ENCODE data around the gene CACNA1C.

Gene CACNA1C

DNA sequence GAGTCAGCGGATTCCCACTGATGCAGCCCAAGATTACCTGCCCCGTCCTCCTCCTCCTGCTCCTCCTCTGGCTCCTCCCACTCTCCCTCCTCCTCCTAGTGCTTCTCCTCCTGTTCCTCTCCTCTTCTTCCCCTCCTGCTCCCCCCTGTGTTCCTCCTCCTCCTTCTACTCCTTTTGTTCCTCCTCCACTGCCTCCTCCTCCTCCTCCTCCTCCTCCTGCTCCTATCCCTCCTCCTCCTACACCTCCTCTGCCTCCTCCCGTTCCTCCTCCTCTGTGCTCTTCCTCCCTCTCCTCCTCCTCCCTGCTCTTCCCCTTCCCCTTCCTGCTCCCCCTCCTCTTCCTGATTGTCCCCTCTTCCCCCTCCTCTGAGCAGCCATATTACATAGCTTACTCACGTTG is 141.3 kb downstream of the CACNA1C start:
- H3K4me1 ChIP-seq (ENCODE audit: control insufficient read depth in 1 of 2, insufficient read depth in 2 of 2, low read length in 2 of 2) = peaks cover 0 to 5% of the 10 kb centered on the region in 2 donors
- no peak overlapping the region for H3K4me3 ChIP-seq (ENCODE audit: low read depth in 1 of 2, low read length in 2 of 2)
- no peak overlapping the region for H3K27ac ChIP-seq (ENCODE audit: low read length)
- no peaks in the 10 kb centered on the region for H3K36me3 ChIP-seq (ENCODE audit: control insufficient read depth in 1 of 2, insufficient read depth in 2 of 2, low read length in 2 of 2)
- H3K27me3 ChIP-seq (ENCODE audit: low read depth, low read length) = no peaks in the 10 kb centered on the region
- no peaks in the 10 kb centered on the region for H3K9me3 ChIP-seq (ENCODE audit: control insufficient read depth in 1 of 2, low read length in 2 of 2)

DNA sequence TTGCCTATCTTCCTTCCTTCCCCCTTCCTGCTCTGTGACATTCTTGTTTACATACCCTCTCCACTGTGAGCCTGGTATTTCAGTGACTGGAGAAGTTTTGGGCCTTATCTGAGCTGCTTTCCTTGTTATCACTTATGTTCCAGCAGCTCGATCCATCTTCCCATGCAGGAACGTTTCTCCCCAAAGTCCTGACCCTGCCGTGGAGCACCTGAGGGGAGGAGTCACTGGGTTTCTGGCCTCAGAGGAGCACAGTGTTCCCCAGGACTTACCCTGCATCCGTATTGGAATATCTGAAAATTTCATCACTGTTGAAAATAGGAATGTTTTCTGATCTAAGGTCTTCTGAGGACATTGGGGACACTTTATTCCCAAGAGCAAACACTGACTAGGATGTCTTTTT is 141.8 kb downstream of the CACNA1C start:
- H3K4me3 ChIP-seq (ENCODE audit: low read depth in 1 of 2, low read length in 2 of 2) = no peak overlapping the region
- no peaks in the 10 kb centered on the region for H3K27me3 ChIP-seq (ENCODE audit: low read depth, low read length)
- H3K36me3 ChIP-seq (ENCODE audit: control insufficient read depth in 1 of 2, insufficient read depth in 2 of 2, low read length in 2 of 2) = no peaks in the 10 kb centered on the region
- H3K4me1 ChIP-seq (ENCODE audit: control insufficient read depth in 1 of 2, insufficient read depth in 2 of 2, low read length in 2 of 2) = peaks cover 0 to 5% of the 10 kb centered on the region in 2 donors
- H3K27ac ChIP-seq (ENCODE audit: low read length) = no peak overlapping the region
- H3K9me3 ChIP-seq (ENCODE audit: control insufficient read depth in 1 of 2, low read length in 2 of 2) = no peaks in the 10 kb centered on the region

DNA sequence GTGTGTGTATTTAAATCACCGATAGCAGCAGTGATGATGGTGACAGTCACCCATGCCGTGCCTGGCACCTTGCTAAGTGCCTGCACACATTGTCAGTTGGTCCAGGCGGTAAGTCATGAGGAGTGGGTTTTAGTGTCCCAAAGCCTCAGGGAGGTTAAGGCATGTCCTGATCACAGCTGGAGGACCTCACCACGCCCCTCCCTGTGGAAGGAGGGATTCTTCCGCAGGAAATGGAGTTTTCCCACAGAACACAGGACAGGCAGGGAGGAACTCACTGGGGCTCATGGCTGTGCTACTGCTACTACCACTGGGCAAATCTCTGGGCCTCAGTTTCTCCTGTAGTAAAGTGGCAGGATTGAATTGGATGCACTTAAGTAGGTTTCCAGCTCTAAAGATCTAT is 142.3 kb downstream of the CACNA1C start:
- Histone ChIP-seq H3K36me3 (ENCODE audit: control insufficient read depth in 1 of 2, insufficient read depth in 2 of 2, low read length in 2 of 2) (no peaks in the 10 kb centered on the region), H3K4me3 (ENCODE audit: low read depth in 1 of 2, low read length in 2 of 2) (no peak overlapping the region), H3K9me3 (ENCODE audit: control insufficient read depth in 1 of 2, low read length in 2 of 2) (no peaks in the 10 kb centered on the region), H3K27ac (ENCODE audit: low read length) (no peak overlapping the region), H3K4me1 (ENCODE audit: control insufficient read depth in 1 of 2, insufficient read depth in 2 of 2, low read length in 2 of 2) (peaks cover 0 to 5% of the 10 kb centered on the region in 2 donors), H3K27me3 (ENCODE audit: low read depth, low read length) (no peaks in the 10 kb centered on the region)

DNA sequence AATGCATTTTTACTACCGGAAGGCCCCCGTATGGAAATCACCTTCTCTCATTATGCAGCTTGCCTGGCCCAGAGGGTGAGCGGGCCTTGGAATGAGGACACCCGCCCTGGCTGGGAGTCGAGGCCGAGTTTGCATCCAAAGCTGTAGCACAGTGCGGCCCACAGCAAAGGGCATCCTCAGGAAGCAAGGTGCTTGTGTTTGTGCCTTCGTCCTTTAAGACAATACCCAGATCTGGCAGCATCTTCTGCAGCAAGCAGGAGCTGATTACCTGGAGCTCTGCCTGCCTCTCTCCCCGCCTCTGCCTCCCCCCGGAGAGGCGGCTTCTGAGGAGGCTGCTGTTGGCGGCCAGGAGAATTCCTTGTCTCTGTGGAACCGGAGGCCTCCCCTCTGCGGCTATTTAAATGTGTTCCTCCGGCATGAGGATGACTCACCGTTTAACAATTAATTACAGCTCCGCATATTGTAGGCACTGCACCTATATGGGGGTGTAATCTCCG is 145.3 kb downstream of the CACNA1C start:
- Histone ChIP-seq H3K36me3 (ENCODE audit: control insufficient read depth in 1 of 2, insufficient read depth in 2 of 2, low read length in 2 of 2) (no peaks in the 10 kb centered on the region), H3K4me3 (ENCODE audit: low read depth in 1 of 2, low read length in 2 of 2) (no peak overlapping the region), H3K27me3 (ENCODE audit: low read depth, low read length) (no peaks in the 10 kb centered on the region), H3K27ac (ENCODE audit: low read length) (no peak overlapping the region), H3K4me1 (ENCODE audit: control insufficient read depth in 1 of 2, insufficient read depth in 2 of 2, low read length in 2 of 2) (peaks cover 0 to 5% of the 10 kb centered on the region in 2 donors), H3K9me3 (ENCODE audit: control insufficient read depth in 1 of 2, low read length in 2 of 2) (no peaks in the 10 kb centered on the region)

DNA sequence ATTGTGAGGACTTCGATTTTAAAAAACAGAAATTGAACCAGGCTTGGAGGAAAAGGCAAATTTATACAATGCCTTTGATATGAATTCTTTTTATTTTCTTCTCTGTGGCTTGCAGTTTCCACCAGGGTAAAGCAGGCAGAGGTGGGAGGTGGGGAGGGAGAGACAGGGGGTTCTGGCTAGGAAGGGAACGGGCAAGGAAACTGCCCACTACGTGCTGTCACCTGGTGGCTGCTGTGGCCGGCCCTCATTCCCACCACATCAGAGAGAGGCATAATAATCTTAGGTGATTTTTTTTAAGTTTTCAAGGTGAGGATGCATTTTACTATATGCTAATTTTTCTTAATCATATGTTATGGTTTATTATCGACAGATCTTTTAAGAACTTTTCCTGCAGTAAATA is 145.8 kb downstream of the CACNA1C start:
- Histone ChIP-seq H3K36me3 (ENCODE audit: control insufficient read depth in 1 of 2, insufficient read depth in 2 of 2, low read length in 2 of 2) (no peaks in the 10 kb centered on the region), H3K27me3 (ENCODE audit: low read depth, low read length) (no peaks in the 10 kb centered on the region), H3K27ac (ENCODE audit: low read length) (no peak overlapping the region), H3K9me3 (ENCODE audit: control insufficient read depth in 1 of 2, low read length in 2 of 2) (no peaks in the 10 kb centered on the region), H3K4me1 (ENCODE audit: control insufficient read depth in 1 of 2, insufficient read depth in 2 of 2, low read length in 2 of 2) (peaks cover 0 to 5% of the 10 kb centered on the region in 2 donors), H3K4me3 (ENCODE audit: low read depth in 1 of 2, low read length in 2 of 2) (no peak overlapping the region)

DNA sequence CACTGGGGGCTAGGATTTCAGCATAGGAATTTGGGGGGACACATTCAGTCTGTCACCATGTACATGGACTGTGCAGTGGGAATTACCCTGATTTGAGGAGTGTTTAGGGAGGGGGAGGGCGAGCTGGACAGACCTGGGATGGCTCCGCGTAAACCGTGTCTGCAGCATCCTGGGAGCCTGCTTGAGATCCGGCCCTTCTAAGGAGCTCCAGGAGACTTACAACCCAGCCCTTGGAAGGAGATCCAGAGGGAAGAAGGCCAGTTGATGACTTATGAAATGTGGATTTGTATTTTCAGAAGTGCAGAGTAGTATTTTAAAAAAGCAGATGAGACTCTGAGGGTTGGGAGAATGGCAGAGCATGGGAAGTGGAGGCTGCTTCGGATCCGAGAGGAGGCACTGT is 153.2 kb downstream of the CACNA1C start:
- Histone ChIP-seq H3K27ac (ENCODE audit: low read length) (no peak overlapping the region), H3K4me1 (ENCODE audit: control insufficient read depth in 1 of 2, insufficient read depth in 2 of 2, low read length in 2 of 2) (peaks cover 0 to 9% of the 10 kb centered on the region in 2 donors), H3K36me3 (ENCODE audit: control insufficient read depth in 1 of 2, insufficient read depth in 2 of 2, low read length in 2 of 2) (no peaks in the 10 kb centered on the region), H3K27me3 (ENCODE audit: low read depth, low read length) (no peaks in the 10 kb centered on the region), H3K9me3 (ENCODE audit: control insufficient read depth in 1 of 2, low read length in 2 of 2) (no peaks in the 10 kb centered on the region), H3K4me3 (ENCODE audit: low read depth in 1 of 2, low read length in 2 of 2) (no peak overlapping the region)

DNA sequence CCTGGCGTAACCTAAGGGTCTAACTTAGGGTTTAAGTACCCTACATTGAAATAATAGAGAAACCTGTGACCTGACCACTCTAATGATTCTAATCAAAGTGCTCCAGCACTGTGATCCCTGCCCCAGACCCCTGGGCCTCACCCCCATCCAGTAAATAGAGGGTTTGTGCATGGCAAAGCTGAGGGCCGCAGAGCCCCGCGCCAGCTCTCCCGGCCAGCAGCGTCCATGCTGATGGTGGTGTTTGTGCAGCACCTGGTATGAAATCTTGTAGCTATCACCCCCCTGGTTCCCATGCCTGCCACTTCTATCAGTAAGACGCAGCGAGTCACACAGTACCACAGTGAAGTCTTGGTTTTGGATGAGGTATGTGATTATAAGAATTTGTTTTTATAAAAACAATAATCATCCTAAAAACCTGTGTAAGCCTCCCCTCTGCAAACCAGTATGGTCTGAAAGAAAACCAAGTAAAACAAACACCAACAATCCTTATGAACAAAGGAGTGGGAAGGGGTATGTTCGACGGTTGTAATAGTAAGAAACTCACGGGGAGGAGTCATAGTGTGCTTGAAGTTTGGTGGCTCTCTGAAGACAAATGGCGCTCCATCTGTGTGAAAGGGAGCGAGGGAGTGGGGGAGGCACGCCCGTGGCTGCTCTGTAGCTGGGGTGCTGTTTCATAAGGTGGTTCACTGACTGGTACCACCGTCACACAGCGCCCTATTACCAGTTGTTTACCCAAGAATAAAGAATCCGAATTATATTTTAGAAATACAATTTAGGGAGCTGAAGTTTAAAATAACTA is 156.2 kb downstream of the CACNA1C start:
- Histone ChIP-seq H3K4me3 (ENCODE audit: low read depth in 1 of 2, low read length in 2 of 2) (no peak overlapping the region), H3K36me3 (ENCODE audit: control insufficient read depth in 1 of 2, insufficient read depth in 2 of 2, low read length in 2 of 2) (no peaks in the 10 kb centered on the region), H3K9me3 (ENCODE audit: control insufficient read depth in 1 of 2, low read length in 2 of 2) (no peaks in the 10 kb centered on the region), H3K4me1 (ENCODE audit: control insufficient read depth in 1 of 2, insufficient read depth in 2 of 2, low read length in 2 of 2) (peaks cover 0 to 20% of the 10 kb centered on the region in 2 donors), H3K27me3 (ENCODE audit: low read depth, low read length) (no peaks in the 10 kb centered on the region), H3K27ac (ENCODE audit: low read length) (no peak overlapping the region)

DNA sequence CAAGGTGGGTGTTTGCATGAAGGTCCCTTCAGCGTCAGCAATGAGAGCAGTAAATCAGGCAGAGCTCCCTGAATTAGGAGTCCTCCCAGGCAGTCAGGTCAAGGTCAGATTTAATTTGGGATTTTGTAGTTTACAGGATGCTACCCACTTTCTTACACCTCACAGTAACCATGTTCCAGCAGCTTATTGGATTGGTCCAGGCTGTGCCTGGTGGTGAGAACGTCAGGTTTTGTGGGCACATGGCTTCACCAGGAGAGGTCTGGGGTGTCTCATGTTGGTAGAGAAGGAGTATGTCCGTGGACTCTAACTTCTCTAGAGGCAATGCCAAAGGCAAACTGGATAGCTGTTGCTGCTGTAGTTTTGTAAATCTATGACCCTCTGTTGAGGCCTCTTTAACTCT is 158.3 kb downstream of the CACNA1C start:
- Histone ChIP-seq H3K4me3 (ENCODE audit: low read depth in 1 of 2, low read length in 2 of 2) (no peak overlapping the region), H3K27me3 (ENCODE audit: low read depth, low read length) (no peaks in the 10 kb centered on the region), H3K27ac (ENCODE audit: low read length) (no peak overlapping the region), H3K36me3 (ENCODE audit: control insufficient read depth in 1 of 2, insufficient read depth in 2 of 2, low read length in 2 of 2) (no peaks in the 10 kb centered on the region), H3K4me1 (ENCODE audit: control insufficient read depth in 1 of 2, insufficient read depth in 2 of 2, low read length in 2 of 2) (peaks cover 0 to 11% of the 10 kb centered on the region in 2 donors), H3K9me3 (ENCODE audit: control insufficient read depth in 1 of 2, low read length in 2 of 2) (no peaks in the 10 kb centered on the region)

DNA sequence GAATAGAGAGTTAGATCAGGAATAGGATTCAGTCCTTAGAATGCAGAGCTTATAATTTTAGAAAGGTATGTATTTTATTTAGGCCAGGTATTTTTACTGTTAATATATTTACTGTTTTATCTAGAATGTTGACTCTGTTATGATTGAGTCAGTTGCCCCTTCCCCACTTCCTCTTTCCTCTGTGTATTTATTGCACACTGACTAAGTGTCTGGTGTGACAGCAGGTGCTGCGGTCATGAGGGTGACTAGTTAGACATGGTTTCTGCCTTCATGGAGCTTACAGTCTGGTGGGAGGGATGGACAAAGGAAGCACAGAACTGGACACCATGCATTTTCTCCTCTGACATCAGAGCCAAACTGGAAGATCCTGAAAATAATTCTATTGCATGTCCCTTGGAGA is 159.8 kb downstream of the CACNA1C start:
- peak overlapping the region; percentile 19 for H3K27ac ChIP-seq (ENCODE audit: low read length)
- no peaks in the 10 kb centered on the region for H3K27me3 ChIP-seq (ENCODE audit: low read depth, low read length)
- peaks cover 0 to 11% of the 10 kb centered on the region in 2 donors for H3K4me1 ChIP-seq (ENCODE audit: control insufficient read depth in 1 of 2, insufficient read depth in 2 of 2, low read length in 2 of 2)
- H3K9me3 ChIP-seq (ENCODE audit: control insufficient read depth in 1 of 2, low read length in 2 of 2) = no peaks in the 10 kb centered on the region
- no peak overlapping the region for H3K4me3 ChIP-seq (ENCODE audit: low read depth in 1 of 2, low read length in 2 of 2)
- no peaks in the 10 kb centered on the region for H3K36me3 ChIP-seq (ENCODE audit: control insufficient read depth in 1 of 2, insufficient read depth in 2 of 2, low read length in 2 of 2)

DNA sequence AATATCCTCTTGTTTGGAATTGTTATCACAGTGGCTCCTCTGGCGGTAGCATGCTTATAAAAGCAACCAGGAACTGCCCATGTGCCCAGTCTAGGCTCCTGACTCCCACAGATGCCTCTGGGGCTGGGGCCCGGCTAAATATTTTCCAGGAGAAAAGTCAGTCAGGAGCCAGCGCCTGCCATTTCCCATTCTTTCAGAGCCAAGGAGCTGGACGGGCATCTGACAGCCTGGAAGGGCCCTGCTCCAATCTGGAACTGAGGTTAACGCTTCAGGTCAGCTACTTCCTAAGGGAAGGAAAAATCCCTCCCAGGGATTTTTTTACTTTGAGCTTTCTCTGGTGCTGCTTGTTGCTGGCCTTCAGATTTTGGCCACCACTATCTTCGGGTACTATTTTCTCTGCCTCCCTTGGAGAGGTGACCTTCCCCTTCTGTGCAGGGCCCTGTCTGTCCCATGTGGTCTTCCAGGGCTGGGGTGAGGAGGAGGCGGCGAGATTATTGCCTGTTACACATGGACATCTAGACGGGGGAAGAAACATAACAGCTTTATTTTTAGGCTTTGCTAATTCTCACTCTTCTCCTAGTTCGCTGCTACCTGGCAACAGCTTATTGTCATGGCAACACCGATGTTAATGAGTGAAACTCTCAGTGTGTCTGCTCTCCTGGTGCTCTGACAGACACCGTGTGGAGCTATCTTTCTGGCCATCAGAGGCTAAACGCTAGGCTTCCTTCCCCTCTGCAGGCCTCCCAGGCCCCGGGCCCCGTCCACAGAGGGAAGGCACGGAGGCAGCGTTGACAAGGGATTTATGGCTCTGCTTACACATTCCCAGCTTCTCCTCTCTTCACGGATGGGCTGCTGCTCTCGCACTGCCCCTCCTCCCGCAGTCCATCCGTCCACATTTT is 160.4 kb downstream of the CACNA1C start:
- no peaks in the 10 kb centered on the region for H3K27me3 ChIP-seq (ENCODE audit: low read depth, low read length)
- H3K4me3 ChIP-seq (ENCODE audit: low read depth in 1 of 2, low read length in 2 of 2) = no peak overlapping the region
- H3K9me3 ChIP-seq (ENCODE audit: control insufficient read depth in 1 of 2, low read length in 2 of 2) = no peaks in the 10 kb centered on the region
- H3K27ac ChIP-seq (ENCODE audit: low read length) = peak overlapping the region; percentile 19
- peaks cover 0 to 11% of the 10 kb centered on the region in 2 donors for H3K4me1 ChIP-seq (ENCODE audit: control insufficient read depth in 1 of 2, insufficient read depth in 2 of 2, low read length in 2 of 2)
- H3K36me3 ChIP-seq (ENCODE audit: control insufficient read depth in 1 of 2, insufficient read depth in 2 of 2, low read length in 2 of 2) = no peaks in the 10 kb centered on the region

DNA sequence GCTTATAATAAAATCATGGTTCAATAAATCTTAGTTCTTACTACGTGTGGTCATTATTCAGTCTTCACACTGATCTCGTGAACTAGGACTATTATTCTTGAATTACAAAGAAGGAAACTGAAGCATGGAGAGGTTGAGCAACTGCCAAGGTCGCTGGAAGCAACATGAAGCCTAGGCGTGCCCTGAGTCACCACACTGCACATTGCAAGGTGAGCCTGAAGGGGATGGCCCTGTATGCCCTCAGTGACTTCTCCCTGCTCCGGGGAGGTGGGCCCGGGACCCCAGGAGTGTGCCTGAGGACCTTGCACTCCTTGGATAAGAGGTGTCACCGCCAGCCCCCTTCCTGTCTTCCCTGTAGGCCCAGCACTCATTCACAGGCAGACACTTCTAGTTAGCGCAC is 161.6 kb downstream of the CACNA1C start:
- H3K27ac ChIP-seq (ENCODE audit: low read length) = no peak overlapping the region
- no peaks in the 10 kb centered on the region for H3K9me3 ChIP-seq (ENCODE audit: control insufficient read depth in 1 of 2, low read length in 2 of 2)
- H3K27me3 ChIP-seq (ENCODE audit: low read depth, low read length) = no peaks in the 10 kb centered on the region
- no peaks in the 10 kb centered on the region for H3K36me3 ChIP-seq (ENCODE audit: control insufficient read depth in 1 of 2, insufficient read depth in 2 of 2, low read length in 2 of 2)
- H3K4me1 ChIP-seq (ENCODE audit: control insufficient read depth in 1 of 2, insufficient read depth in 2 of 2, low read length in 2 of 2) = peaks cover 0 to 11% of the 10 kb centered on the region in 2 donors
- no peak overlapping the region for H3K4me3 ChIP-seq (ENCODE audit: low read depth in 1 of 2, low read length in 2 of 2)

Measured in muscle layer of duodenum (tissue), 2 donors.